Measurements from ENCODE around the gene KANSL3.

- TF ChIP-seq POLR2AphosphoS5 (IDR thresholded peaks at IDR 0.05; ENCODE audit: low read depth, low read length): no peak
- no peak for TF ChIP-seq TAF1 (IDR thresholded peaks at IDR 0.05; ENCODE audit: borderline replicate concordance, insufficient read depth, low read length)
- no peak for TF ChIP-seq SIN3A (IDR thresholded peaks at IDR 0.05; ENCODE audit: borderline replicate concordance, insufficient read depth, low read length)
Observed at GRCh38 chr2:96591054-96591453, 47.1 kb downstream of the KANSL3 start.

Measured in PFSK-1 (cell line).